ENCODE results near the gene DOCK2. TPM values are rescaled to one million over a fixed set of nuclear protein-coding genes. Genes with fewer than 3 reads are reported as not detected.
"Not testable (repeated sequence)": the region's sequence is repeated elsewhere in the genome, so short reads cannot be mapped to it uniquely, and the experiment has no call there.

DOCK2 gene
- total RNA-seq, 1 donor from 2014 or later = 1.2 TPM

DNA sequence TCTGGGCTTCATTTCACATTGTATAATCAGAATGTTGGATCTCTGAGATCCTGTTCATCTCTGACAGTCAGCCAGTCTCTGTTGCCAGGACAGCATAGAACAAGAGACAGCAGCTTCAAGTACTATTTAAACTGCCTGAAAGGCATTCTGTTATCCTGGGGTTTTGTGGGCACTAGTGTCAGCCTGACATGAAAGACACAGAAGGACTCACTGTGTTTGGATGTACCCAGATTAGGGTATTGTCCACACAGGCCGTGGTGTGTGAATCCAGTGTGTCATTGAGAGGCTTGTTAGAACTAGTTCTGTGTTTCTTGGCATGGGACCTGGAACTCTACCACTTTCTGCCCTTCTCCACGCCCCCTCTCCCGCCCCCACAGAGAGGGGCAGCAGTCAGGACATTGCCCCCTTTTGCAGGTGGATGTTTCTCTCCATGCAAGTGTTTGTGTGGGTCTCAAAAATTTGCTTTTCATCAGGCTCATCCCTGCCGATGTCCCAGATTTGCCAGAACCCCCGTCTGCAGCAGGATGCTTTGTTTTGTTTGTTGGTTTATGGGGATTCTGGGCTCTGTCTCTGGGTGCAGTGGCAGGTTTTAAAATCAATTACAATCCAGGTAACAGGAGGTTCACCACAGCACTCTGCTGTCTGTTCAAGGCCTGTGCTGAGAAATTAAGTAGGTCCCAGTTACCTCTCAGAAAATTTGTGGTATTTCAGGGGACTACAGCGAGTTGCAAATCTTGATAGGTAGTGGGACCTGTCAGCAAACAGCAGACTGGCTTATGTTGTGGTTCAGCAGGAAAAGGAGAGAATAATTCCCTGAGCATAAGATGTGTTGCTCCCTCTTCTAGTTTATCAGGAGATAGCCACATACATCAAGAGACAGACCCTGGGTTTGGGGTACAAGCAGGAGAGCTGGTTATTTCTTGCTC lies 144.6 kb downstream of the DOCK2 start:
- DNase-seq (ENCODE audit: extremely low read depth, low read depth, low spot score) = no peak

DNA sequence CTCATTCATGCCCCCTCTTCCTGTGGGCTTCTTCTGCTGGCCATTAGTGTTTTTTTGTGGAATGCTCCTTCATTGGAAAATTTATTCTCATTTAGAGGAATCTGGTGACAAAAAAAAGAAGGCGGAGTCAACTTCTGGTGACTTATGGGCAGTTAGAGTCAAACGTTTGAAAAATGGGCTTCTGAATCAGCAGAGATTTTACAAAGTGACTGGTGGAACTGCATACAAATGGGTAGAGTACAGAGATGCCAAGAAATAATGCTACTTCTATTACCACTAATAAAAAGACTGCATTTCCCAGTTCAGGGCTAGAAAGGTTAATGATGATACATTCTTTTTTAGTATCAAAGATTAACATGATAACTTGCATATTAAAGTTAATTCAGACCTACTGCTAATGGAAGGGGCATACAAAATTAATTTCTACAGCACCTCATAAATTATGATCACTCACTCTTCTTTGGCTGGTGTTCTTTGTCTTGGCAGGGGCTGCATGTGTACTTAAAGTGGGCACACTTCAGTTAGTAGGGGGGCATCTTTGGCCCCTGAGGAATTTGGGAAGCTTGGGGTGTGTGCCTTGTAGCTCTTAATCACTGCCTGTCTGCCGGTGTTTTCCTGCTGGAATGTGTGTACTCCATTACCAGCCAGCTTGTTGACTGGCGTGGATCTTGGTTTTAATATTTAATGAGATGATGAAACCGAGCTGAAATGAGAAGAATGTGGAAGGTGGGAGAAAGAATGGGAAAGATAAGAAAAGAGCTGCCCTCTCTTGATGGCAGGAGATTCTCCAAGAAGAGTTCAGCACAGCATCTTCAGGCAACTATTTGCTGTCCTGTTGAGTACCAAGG lies 148.9 kb downstream of the DOCK2 start:
- DNase-seq (ENCODE audit: extremely low read depth, low read depth, low spot score) = no peak

- DNase-seq (ENCODE audit: extremely low read depth, low read depth, low spot score) = no peak
Measured at GRCh38 chr5:169788168-169788567, 151.1 kb downstream of the DOCK2 start.

DNA sequence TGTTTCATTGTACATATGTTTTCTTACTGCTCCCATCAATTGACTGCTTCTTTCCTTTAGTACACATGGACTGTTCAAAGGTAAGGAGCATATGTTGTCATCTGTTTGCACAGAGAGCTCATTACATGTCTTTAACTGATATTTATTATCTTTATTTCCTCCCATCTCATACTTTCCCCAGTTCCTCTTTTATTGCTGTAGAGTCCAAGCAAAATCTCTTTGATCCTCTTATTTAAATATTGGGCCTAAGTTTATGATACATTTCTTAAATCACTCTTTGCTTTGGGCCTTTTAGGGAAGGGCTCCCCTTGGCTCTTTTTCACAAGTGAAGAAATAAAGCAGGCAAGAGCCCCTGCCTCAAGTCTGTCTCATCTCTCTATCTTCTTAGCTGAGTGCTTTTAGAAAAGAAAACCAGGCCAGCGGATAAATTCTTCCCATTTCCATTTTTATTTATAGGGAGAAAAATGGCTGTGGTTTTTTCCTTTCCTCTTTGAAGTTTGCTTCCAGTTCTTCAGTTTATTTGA lies 152.4 kb downstream of the DOCK2 start:
- DNase-seq (ENCODE audit: extremely low read depth, low read depth, low spot score) = no peak

- DNase-seq (ENCODE audit: extremely low read depth, low read depth, low spot score) = no peak
Measured at GRCh38 chr5:169791251-169791650, 154.2 kb downstream of the DOCK2 start.

DNA sequence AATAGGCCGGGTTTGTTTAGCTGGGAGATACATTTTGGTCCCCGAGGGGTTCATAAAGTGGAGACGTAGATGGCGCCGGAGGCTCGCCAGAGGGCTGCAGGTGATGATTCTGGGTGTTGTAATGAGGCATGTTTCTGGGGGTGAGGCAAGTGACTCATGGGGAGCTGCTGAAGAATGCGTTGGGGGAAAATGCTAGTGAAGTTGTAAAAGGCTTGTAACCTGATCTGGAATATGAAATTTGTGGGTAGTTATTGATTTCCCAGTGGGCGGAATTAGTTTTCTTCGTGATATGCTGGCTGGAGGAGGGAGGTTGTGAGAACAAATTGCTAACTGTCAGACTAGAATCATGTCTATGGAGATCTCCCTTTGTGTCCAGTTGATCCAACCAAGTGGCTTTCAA lies 158.3 kb downstream of the DOCK2 start:
- DNase-seq (ENCODE audit: extremely low read depth, low read depth, low spot score) = no peak

DNA sequence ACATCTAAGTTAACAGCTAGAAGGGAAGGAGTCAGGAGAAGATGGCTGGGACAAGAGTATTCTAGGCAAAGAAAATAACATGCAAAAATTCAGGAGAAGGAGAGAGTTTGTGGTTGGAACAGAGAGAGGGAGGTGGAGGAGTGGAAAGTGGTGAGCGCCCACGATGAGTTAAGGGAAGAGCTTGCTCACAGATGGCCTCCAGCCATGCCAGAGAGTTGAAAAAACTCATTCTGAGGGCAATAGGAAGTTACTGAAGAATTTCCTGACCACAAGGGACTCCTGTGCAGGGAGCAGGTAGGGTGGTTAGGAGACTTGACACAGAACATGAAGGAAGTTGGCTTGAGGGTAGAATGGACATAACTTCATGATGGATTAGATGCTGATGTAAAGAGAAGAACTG lies 159.7 kb downstream of the DOCK2 start:
- no peak for DNase-seq (ENCODE audit: extremely low read depth, low read depth, low spot score)

DNA sequence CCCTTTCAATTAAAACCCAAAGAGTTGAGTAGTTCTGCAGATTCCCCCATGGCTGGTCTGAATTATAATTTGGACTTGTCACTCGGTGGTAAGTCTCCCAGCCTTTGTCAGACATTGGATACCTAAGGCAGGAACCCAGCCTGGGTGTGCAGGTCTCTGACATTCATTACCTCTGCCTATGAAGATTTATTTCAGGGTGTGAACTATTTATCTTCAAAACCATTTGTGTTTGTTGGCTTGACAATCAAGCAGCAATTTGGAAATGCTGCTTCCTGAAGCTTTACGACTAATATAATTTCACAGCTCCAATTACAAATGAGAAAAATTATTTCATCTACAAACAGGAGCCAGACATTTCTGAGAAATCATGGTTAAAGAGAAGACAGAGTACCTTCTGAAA lies 160.5 kb downstream of the DOCK2 start:
- DNase-seq (ENCODE audit: extremely low read depth, low read depth, low spot score) = no peak

DNA sequence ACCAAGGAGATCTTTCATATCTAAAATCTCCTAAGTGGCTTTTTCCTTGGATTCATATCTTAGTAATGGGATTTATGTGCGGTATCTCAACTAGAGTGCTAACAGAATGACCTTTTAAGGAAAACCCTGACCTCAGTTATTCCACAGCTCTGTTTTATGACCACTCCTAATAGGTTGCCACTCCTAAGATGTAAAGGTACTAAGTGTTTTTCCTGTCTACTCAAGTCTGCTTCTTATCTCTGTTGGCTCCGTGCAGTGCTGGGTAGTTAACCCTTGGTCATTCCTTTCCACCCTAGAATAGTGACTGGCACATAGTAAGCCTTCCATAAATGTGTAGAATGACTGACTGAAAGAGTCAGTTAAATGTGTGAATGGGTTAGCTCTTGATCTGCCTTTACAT lies 161.4 kb downstream of the DOCK2 start:
- DNase-seq (ENCODE audit: extremely low read depth, low read depth, low spot score) = no peak

DNA sequence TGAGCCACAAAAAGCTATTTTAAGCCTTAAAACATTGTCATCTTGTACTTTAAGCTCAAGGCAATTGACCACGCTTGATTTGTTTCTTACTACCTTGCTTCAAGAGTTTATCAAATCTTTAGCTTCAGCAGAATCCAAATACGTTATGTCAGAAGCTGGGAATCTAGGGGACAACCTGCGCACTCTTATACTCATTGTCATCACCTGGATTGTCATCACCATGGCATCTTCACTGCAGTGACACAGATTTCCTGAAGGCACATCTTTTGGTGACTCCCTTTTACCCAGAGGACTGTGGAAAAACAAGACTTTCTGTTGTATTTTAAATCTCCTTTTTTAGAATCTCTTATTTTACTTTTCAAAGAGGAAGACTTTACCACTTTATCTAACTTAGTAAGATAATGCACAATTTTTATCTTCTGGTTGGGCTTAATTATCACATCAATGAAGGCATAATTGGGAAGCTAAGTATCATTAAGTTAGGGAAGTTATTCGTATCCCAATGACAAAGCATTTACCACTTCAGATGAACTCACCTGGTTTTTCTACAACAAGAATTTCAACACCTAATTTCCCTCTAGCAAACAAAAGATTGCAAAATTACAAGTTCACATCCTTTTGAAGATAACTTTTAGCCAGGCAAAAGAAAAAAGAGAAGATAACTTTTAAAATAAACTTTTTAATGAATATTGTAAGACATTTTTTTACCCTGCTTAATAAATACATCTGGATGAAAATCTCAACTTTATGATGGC lies 162.0 kb downstream of the DOCK2 start:
- no peak for DNase-seq (ENCODE audit: extremely low read depth, low read depth, low spot score)

DNA sequence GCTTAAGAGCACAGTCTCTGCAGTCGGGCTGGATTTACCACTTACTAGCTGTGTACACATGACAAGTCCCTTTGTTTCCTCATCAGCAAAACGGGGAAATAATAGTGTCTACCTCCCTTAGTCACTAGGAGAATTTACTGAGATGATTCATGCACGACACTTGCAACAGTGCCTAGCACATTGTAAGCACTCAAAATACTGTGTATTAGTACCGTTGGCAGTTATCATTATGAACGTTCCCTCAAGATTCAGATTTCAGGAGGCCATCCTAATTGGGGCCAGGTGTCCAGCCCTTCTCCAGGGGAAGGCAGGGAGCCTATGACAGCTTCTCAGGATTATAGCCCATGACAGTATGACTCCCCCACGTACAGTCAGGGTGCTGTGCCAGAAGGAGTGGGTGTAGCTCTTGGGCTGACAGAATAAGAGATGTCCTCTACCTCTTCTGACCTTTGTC lies 164.3 kb downstream of the DOCK2 start:
- no peak for DNase-seq (ENCODE audit: extremely low read depth, low read depth, low spot score)

DNA sequence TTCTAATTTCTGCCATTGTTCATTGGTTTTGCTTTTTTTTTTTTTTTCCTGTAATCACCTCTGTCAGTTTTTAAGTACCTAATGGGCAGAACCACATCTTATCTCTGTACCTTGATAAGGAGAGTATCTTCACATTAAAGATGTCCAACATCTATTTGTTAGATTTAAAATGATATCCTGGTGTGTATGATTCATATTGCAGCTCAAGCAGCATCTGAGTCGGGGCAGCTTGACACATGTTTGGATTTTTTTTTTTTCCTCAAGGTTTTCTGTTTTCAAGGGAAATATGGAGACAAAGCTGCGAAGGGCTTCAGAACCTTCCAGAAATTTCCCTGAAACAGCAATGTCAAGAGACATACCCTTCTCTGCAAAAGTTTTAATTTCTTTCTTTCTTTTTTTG lies 164.7 kb downstream of the DOCK2 start:
- no peak for DNase-seq (ENCODE audit: extremely low read depth, low read depth, low spot score)

GRCh38 chr5:169803077-169803981 lies 166.3 kb downstream of the DOCK2 start:
- DNase-seq (ENCODE audit: extremely low read depth, low read depth, low spot score) = no peak

- DNase-seq (ENCODE audit: extremely low read depth, low read depth, low spot score) = no peak
Measured at GRCh38 chr5:169804861-169805260, 167.8 kb downstream of the DOCK2 start.

DNA sequence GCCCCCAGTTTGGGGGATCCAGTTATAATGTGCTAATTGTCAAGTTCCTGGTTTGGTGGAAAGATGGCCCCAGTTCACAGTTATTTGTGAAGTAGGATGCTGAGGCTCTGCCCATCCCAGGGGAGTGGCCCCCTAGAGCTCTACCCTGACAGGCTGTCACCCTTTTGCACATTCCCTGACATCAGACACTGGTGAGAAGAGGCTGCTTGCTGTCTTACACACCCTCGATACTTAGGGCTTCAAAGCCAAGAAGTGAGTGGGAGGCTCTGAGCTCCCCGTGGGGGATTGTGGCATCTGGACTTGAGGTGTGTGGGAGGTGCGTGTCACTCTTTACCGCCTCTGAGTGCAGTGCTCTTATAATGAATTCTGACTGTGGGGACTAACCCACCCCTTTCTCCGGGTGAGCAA lies 168.5 kb downstream of the DOCK2 start:
- no peak for DNase-seq (ENCODE audit: extremely low read depth, low read depth, low spot score)

DNA sequence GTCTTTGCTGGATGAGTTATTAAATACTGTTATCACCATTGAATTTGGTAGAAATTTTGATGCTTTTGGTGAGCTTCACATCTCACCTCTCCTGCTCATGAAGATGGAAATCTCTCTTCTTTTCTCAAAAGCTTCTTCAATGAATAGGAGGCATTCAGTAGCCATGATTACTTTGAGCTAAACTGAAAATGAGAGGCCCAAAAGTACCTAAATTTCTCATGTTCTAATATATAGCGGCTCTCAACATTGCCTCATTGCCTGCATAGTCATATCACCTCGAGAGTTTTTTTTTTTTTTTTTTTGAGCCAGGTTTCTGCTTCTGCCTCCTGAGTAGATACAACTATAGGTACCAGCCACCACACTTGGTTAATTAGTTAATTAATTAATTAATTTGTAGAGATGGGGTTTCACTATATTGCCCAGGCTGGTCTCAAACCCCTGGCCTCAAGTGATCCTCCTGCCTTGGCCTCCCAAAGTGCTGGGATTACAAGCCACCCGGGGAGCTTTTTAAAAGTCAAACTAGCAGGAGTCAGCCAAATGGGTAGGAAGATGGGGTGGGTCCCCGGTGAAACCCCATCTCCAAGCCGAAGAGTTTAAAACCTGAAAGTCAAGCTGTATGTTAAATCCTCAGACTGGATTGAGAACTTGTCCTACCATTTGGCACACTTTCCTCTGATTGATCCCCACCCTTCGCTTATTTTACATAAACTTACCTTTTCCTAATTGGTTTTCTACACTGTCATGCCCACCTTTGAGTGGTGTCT lies 169.0 kb downstream of the DOCK2 start:
- no peak for DNase-seq (ENCODE audit: extremely low read depth, low read depth, low spot score)

DNA sequence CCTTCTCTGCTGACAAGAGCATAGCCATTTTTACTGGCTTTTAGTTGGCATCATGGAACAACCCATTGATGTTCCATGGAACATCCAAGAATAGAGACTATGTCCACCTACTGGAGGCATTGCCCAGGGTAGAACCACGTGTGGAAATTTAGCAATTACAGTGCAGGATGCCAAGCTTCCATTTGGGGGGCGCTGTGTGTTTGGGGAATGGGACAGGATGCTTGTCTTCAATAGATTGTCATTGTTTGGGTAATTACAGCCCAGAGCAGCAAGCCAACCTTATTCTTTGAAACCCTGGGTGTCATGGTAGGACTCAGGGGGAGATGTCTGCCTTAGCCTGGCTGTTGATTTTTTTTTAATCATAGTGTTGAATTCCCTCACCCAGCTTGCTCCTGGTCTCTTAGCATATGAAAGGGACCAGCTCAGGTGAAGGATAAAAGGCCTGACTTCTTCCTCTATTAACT lies 171.1 kb downstream of the DOCK2 start:
- no peak for DNase-seq (ENCODE audit: extremely low read depth, low read depth, low spot score)

DNA sequence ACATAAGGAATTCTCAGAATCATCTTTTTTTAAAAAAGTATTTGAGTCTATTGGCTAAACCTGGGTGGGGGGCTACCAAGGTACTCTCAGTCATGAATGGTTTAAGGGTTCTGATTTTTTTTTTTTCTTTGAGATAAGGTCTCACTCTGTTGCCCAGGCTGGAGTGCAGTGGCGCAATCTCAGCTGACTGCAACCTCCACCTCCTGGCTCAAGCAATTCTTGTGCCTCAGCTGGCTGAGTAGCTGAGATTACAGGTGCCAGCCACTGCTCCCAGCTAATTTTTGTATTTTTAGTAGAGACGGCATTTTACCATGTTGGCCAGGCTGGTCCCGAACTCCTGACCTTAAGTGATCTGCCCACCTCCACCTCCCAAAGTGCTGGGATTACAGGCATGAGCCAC lies 171.8 kb downstream of the DOCK2 start:
- not testable (repeated sequence) for DNase-seq (ENCODE audit: extremely low read depth, low read depth, low spot score)

DNA sequence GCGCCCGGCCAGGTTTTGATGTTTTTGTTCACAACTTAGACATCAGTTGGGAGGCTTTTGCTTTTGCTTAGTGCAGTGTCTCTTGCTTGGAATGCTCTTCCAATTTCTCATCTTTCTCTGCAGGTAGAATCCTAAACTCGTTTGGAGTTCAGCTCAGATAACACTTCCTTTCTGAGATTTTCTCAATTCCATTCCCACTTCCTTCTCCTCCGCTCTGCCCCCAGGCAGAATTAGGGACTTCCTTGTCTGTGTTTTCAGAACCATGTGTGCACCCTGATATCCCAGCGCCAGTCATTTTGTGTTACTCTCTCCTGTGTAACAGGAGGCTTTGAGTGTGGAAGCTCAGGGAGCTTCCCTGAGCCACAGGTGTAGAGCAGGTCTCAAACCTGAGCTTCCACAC lies 172.2 kb downstream of the DOCK2 start:
- DNase-seq (ENCODE audit: extremely low read depth, low read depth, low spot score) = no peak

Data from glomerular endothelial cell (primary cell).